Measurements from ENCODE around the gene KRT86. TPM values are rescaled to one million over a fixed set of nuclear protein-coding genes. Genes with fewer than 3 reads are reported as not detected.

The KRT86 gene
- total and polyA plus RNA-seq, 2 of the 13 experiments (the other 11 are each of a cell fraction or from before 2014, with no cell fraction given): not detected

DNA sequence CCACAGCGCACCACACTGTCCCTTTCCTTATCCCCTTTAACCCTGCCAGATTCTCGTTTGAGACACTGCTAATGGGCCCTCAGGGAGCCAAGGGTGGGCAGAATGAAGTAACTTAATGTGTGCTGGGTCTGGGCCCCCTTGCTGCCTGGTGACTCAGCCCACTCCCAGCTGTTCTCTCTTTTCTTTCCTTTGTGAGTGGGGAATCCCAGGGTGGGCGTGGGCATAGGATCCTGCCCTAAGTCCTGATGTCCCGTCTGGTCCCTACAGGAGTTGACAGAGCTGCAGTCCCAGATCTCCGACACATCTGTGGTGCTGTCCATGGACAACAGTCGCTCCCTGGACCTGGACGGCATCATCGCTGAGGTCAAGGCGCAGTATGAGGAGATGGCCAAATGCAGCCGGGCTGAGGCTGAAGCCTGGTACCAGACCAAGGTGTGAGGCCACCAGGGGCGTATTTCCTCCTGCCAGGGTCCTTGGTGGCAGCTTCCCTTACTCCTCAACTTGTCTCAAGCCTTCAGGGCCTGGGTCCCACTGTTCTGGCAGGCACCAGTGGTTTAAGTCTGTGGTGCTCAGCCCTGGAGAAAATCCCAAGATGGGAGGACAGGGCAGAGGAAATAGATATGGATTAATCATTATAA, 33.1 kb upstream of the KRT86 start:
- no peak overlapping the region for H3K27ac ChIP-seq (ENCODE audit: extremely low read length, insufficient read depth, low read length)

More for the DNA sequence above, 33.1 kb upstream of the KRT86 start:
- Histone ChIP-seq H4K20me1 (ENCODE audit: insufficient read depth, low read length) (0 out of 2 replicates have a peak, but pooled peaks cover 2% of the 10 kb centered on the region), H3K4me3 (replicated peaks in 1 of 3; ENCODE audit: insufficient read depth in 1 of 3, low read depth in 2 of 3, low read length in 3 of 3) (no peak overlapping the region), H3K36me3 (replicated peaks in 1 of 2; ENCODE audit: control insufficient read depth in 1 of 2, insufficient read depth in 2 of 2, low read length in 2 of 2) (no peaks in the 10 kb centered on the region), H3K4me2 (ENCODE audit: low read depth, low read length) (no peak overlapping the region), H3K79me2 (ENCODE audit: insufficient read depth, low read length) (no peaks in the 10 kb centered on the region), H3K9me3 (ENCODE audit: low read length) (no peaks in the 10 kb centered on the region), H2AFZ (ENCODE audit: low read length) (no peak overlapping the region), H3K27me3 (ENCODE audit: control insufficient read depth in 1 of 2, insufficient read depth in 2 of 2, low read length in 2 of 2) (peaks cover 4 to 26% of the 10 kb centered on the region in 2 experiments; a peak in 3 of 5 replicates), H3K4me1 (ENCODE audit: insufficient read depth, low read length) (peaks cover 2% of the 10 kb centered on the region; the same call in 1 of the 2 replicates), H3K9ac (ENCODE audit: insufficient read depth, low read depth, low read length) (no peak overlapping the region)
- intact Hi-C loops (cut with micrococcal nuclease; ENCODE audit: unreplicated experiment) (no loop called here), in situ Hi-C loops (cut with HindIII; ENCODE audit: extremely low pct_ligation_motif_present, low pct_unique_long_range_greater_than_20kb) (no loop called here)
- ChIA-PET POLR2A (no interaction called here), CTCF (ENCODE audit: low intra/inter-chr PET ratio, low total read pairs) (no interaction called here)
- WGBS (ENCODE audit: low lambda C conversion rate): 30% methylated on average over 10 of the region's 11 CpGs
- TF ChIP-seq ZBTB42 (CRISPR knock-in tag; IDR thresholded peaks at IDR 0.05): no peak
- TF ChIP-seq, protein P1, sequence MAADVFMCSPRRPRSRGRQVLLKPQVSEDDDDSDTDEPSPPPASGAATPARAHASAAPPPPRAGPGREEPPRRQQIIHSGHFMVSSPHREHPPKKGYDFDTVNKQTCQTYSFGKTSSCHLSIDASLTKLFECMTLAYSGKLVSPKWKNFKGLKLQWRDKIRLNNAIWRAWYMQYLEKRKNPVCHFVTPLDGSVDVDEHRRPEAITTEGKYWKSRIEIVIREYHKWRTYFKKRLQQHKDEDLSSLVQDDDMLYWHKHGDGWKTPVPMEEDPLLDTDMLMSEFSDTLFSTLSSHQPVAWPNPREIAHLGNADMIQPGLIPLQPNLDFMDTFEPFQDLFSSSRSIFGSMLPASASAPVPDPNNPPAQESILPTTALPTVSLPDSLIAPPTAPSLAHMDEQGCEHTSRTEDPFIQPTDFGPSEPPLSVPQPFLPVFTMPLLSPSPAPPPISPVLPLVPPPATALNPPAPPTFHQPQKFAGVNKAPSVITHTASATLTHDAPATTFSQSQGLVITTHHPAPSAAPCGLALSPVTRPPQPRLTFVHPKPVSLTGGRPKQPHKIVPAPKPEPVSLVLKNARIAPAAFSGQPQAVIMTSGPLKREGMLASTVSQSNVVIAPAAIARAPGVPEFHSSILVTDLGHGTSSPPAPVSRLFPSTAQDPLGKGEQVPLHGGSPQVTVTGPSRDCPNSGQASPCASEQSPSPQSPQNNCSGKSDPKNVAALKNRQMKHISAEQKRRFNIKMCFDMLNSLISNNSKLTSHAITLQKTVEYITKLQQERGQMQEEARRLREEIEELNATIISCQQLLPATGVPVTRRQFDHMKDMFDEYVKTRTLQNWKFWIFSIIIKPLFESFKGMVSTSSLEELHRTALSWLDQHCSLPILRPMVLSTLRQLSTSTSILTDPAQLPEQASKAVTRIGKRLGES (CRISPR knock-in tag; IDR thresholded peaks at IDR 0.05; ENCODE audit: borderline replicate concordance): no peak
- TF ChIP-seq CHD4 (IDR thresholded peaks at IDR 0.05; ENCODE audit: borderline replicate concordance, low read length): no peak
- TF ChIP-seq, protein P2, sequence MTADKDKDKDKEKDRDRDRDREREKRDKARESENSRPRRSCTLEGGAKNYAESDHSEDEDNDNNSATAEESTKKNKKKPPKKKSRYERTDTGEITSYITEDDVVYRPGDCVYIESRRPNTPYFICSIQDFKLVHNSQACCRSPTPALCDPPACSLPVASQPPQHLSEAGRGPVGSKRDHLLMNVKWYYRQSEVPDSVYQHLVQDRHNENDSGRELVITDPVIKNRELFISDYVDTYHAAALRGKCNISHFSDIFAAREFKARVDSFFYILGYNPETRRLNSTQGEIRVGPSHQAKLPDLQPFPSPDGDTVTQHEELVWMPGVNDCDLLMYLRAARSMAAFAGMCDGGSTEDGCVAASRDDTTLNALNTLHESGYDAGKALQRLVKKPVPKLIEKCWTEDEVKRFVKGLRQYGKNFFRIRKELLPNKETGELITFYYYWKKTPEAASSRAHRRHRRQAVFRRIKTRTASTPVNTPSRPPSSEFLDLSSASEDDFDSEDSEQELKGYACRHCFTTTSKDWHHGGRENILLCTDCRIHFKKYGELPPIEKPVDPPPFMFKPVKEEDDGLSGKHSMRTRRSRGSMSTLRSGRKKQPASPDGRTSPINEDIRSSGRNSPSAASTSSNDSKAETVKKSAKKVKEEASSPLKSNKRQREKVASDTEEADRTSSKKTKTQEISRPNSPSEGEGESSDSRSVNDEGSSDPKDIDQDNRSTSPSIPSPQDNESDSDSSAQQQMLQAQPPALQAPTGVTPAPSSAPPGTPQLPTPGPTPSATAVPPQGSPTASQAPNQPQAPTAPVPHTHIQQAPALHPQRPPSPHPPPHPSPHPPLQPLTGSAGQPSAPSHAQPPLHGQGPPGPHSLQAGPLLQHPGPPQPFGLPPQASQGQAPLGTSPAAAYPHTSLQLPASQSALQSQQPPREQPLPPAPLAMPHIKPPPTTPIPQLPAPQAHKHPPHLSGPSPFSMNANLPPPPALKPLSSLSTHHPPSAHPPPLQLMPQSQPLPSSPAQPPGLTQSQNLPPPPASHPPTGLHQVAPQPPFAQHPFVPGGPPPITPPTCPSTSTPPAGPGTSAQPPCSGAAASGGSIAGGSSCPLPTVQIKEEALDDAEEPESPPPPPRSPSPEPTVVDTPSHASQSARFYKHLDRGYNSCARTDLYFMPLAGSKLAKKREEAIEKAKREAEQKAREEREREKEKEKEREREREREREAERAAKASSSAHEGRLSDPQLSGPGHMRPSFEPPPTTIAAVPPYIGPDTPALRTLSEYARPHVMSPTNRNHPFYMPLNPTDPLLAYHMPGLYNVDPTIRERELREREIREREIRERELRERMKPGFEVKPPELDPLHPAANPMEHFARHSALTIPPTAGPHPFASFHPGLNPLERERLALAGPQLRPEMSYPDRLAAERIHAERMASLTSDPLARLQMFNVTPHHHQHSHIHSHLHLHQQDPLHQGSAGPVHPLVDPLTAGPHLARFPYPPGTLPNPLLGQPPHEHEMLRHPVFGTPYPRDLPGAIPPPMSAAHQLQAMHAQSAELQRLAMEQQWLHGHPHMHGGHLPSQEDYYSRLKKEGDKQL (CRISPR knock-in tag; IDR thresholded peaks at IDR 0.05; ENCODE audit: low read depth): no peak
- no peak for TF ChIP-seq ZNF749 (CRISPR knock-in tag; IDR thresholded peaks at IDR 0.05; ENCODE audit: borderline replicate concordance)
- no peak for TF ChIP-seq SYNCRIP (IDR thresholded peaks at IDR 0.05; ENCODE audit: insufficient read depth, low read depth, low read length)
- TF ChIP-seq, protein P3, sequence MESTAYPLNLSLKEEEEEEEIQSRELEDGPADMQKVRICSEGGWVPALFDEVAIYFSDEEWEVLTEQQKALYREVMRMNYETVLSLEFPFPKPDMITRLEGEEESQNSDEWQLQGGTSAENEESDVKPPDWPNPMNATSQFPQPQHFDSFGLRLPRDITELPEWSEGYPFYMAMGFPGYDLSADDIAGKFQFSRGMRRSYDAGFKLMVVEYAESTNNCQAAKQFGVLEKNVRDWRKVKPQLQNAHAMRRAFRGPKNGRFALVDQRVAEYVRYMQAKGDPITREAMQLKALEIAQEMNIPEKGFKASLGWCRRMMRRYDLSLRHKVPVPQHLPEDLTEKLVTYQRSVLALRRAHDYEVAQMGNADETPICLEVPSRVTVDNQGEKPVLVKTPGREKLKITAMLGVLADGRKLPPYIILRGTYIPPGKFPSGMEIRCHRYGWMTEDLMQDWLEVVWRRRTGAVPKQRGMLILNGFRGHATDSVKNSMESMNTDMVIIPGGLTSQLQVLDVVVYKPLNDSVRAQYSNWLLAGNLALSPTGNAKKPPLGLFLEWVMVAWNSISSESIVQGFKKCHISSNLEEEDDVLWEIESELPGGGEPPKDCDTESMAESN (CRISPR knock-in tag; conservative IDR thresholded peaks at IDR 0.05): no peak
- TF ChIP-seq MTF1 (CRISPR knock-in tag; IDR thresholded peaks at IDR 0.05): no peak
- ATAC-seq (0 out of 3 replicates have a peak, but pooled peaks have one; percentile 23), DNase-seq (ENCODE audit: low spot score) (no peak), FAIRE-seq (no peak)
- no TSS peak for BruUV-seq (replicated peaks)

Data from HepG2 (cell line).